HepG2 (cell line): ENCODE measurements around the gene VKORC1. TPM values are rescaled to one million over a fixed set of nuclear protein-coding genes. Genes with fewer than 3 reads are reported as not detected.

ENCODE experiments used
- GABPB1 ChIP-seq: IDR thresholded peaks from 2 replicates; pipeline ENCODE4 v1.6.1; 2016; ENCODE audit warnings: mild to moderate bottlenecking, missing genetic modification reagents, moderate library complexity, missing compliant biosample characterization
- HNF4A ChIP-seq: sonication (generic); formaldehyde crosslinking; IDR thresholded peaks from 2 replicates; pipeline ENCODE4 v1.4.0; 2020; ENCODE audit warnings: missing genetic modification reagents
- MED1 ChIP-seq: sonication (generic); formaldehyde crosslinking; IDR thresholded peaks from 2 replicates; pipeline ENCODE4 v1.4.0; 2020; ENCODE audit warnings: missing genetic modification reagents
- NFE2L1 ChIP-seq: sonication (generic); formaldehyde crosslinking; IDR thresholded peaks from 2 replicates; pipeline ENCODE4 v1.4.0; 2020; ENCODE audit warnings: missing genetic modification reagents, mild to moderate bottlenecking, borderline replicate concordance
- SRF ChIP-seq: IDR thresholded peaks from 2 replicates; pipeline ENCODE4 v1.6.1; 2011; ENCODE audit warnings: mild to moderate bottlenecking, low read depth, low read length, moderate library complexity
- ZFP1 ChIP-seq: IDR thresholded peaks from 2 replicates; pipeline ENCODE4 v1.6.1; 2016
- ZIK1 ChIP-seq: sonication (generic); formaldehyde crosslinking; IDR thresholded peaks from 2 replicates; pipeline ENCODE4 v1.5.0; 2020; ENCODE audit warnings: mild to moderate bottlenecking, low read depth, missing genetic modification reagents, borderline replicate concordance
- polyA plus RNA-seq, 8 experiments: library from polyadenylated mRNA; depleted of rRNA in 3 of 8; stranded (reverse) in 7 of 8; unstranded in 1 of 8; fragments of >200 nt; fragmentation: Illumina TruSeq in 4 of 8; extraction: Trizol in 4 of 8; gene quantifications; 2 replicates each; pipeline versions ENCODE4 v1.2.1 to v1.2.3, GENCODE V29; 2011 to 2016; ENCODE audit warnings: low read depth in 4 of 8, missing spikeins in 1 of 8, mixed read lengths in 1 of 8; ENCODE audit not compliant: insufficient read depth in 1 of 8
- total RNA-seq, 5 experiments: library from RNA; depleted of rRNA; stranded (reverse); fragments of >200 nt; fragmentation: Illumina TruSeq; extraction: Trizol; gene quantifications; 2 replicates each; pipeline ENCODE4 v1.2.3, GENCODE V29; 2016; ENCODE audit warnings: low read depth in 1 of 5
- TF ChIP-seq, protein P1 (sequence below): sonication (generic); formaldehyde crosslinking; IDR thresholded peaks from 2 replicates; pipeline ENCODE4 v1.8.1; 2023; ENCODE audit warnings: missing genetic modification reagents, inconsistent platforms, borderline replicate concordance
- TF ChIP-seq, protein P2 (sequence below): sonication (generic); formaldehyde crosslinking; IDR thresholded peaks from 2 replicates; pipeline ENCODE4 v1.8.1; 2023; ENCODE audit warnings: missing genetic modification reagents, mild to moderate bottlenecking, borderline replicate concordance
- TF ChIP-seq, protein P3 (sequence below): sonication (generic); formaldehyde crosslinking; IDR thresholded peaks from 2 replicates; pipeline ENCODE4 v1.4.0; 2020; ENCODE audit warnings: low read depth, mild to moderate bottlenecking, missing genetic modification reagents
- TF ChIP-seq, protein P4 (sequence below): fragments of 450-650 bp; IDR thresholded peaks from 2 replicates; pipeline ENCODE4 v1.6.1; 2017; ENCODE audit warnings: mild to moderate bottlenecking
- TF ChIP-seq, protein P5 (sequence below): sonication (generic); formaldehyde crosslinking; IDR thresholded peaks from 2 replicates; pipeline ENCODE4 v1.4.0; 2020; ENCODE audit warnings: missing genetic modification reagents
- TF ChIP-seq, protein P6 (sequence below): sonication (generic); formaldehyde crosslinking; IDR thresholded peaks from 2 replicates; pipeline ENCODE4 v1.8.0; 2022; ENCODE audit warnings: mild to moderate bottlenecking, missing genetic modification reagents, moderate library complexity
- TF ChIP-seq, protein P7 (sequence below): sonication (generic); formaldehyde crosslinking; IDR thresholded peaks from 2 replicates; pipeline ENCODE4 v1.8.0; 2022; ENCODE audit warnings: missing genetic modification reagents, mild to moderate bottlenecking, borderline replicate concordance

Gene VKORC1
- total and polyA plus RNA-seq, 2 of the 13 experiments (the other 11 are each of a cell fraction or from before 2014, with no cell fraction given), result 141 to 615 TPM

DNA sequence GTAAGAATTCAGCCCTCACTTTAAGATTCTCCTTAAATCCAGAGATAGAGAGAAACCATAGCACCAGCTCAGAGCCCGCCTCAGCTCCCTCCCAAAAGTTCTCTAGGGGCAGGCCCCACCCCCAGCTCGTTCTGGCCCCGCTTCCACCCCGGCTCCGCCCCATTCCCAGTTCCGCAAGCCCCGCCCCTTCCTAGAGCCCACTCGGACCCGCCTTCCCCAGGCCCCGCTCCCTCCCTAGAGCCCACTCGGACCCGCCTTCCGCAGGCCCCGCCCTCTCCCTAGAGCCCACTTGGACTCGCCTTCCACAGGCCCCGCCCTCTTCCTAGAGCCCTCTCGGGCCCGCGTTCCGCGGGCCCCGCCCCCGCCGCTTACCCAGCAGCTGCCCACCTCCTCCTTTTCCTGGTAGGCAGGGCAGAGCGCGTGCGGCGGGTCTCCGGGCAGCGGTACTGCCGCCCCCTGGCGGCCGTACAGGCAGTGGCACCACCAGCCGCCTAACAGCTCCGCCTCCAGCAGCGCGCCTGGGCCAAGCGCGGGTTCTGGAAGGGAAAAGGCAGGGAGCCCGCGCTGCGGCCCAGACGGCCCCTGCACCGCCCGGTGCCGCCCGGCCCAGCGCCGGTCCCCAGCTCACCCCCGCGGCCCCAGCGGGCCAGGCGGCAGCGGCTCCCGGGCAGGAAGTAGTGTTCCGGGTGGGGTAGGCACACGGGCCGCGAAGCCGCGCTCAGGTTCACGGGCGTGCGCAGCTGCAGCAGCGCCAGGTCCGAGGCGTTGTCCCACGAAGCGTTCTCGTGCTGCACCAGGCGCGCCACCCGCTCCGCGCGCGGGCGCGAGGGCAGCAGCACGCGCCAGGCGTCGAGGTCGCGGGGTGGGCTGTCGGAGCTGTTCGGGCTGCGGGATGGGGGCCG lies 47.8 kb upstream of the VKORC1 start (continued):
- TF ChIP-seq ZFP1 (CRISPR knock-in tag) (peak; percentile 79; the same call in 1 of the 2 replicates), SRF (no peak), ZIK1 (CRISPR knock-in tag) (no peak; the same call in none of the 2 replicates), GABPB1 (CRISPR knock-in tag) (peak; percentile 82), HNF4A (CRISPR knock-in tag) (peak; percentile 29), NFE2L1 (no peak), MED1 (peak; percentile 74)
- TF ChIP-seq, protein P1, sequence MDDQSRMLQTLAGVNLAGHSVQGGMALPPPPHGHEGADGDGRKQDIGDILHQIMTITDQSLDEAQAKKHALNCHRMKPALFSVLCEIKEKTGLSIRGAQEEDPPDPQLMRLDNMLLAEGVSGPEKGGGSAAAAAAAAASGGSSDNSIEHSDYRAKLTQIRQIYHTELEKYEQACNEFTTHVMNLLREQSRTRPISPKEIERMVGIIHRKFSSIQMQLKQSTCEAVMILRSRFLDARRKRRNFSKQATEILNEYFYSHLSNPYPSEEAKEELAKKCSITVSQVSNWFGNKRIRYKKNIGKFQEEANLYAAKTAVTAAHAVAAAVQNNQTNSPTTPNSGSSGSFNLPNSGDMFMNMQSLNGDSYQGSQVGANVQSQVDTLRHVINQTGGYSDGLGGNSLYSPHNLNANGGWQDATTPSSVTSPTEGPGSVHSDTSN (CRISPR knock-in tag), result no peak
- TF ChIP-seq, protein P2, sequence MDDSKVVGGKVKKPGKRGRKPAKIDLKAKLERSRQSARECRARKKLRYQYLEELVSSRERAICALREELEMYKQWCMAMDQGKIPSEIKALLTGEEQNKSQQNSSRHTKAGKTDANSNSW, result peak; percentile 26; the same call in 1 of the 2 replicates
- TF ChIP-seq, protein P3, sequence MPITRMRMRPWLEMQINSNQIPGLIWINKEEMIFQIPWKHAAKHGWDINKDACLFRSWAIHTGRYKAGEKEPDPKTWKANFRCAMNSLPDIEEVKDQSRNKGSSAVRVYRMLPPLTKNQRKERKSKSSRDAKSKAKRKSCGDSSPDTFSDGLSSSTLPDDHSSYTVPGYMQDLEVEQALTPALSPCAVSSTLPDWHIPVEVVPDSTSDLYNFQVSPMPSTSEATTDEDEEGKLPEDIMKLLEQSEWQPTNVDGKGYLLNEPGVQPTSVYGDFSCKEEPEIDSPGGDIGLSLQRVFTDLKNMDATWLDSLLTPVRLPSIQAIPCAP (CRISPR knock-in tag), result no peak
- TF ChIP-seq, protein P4, sequence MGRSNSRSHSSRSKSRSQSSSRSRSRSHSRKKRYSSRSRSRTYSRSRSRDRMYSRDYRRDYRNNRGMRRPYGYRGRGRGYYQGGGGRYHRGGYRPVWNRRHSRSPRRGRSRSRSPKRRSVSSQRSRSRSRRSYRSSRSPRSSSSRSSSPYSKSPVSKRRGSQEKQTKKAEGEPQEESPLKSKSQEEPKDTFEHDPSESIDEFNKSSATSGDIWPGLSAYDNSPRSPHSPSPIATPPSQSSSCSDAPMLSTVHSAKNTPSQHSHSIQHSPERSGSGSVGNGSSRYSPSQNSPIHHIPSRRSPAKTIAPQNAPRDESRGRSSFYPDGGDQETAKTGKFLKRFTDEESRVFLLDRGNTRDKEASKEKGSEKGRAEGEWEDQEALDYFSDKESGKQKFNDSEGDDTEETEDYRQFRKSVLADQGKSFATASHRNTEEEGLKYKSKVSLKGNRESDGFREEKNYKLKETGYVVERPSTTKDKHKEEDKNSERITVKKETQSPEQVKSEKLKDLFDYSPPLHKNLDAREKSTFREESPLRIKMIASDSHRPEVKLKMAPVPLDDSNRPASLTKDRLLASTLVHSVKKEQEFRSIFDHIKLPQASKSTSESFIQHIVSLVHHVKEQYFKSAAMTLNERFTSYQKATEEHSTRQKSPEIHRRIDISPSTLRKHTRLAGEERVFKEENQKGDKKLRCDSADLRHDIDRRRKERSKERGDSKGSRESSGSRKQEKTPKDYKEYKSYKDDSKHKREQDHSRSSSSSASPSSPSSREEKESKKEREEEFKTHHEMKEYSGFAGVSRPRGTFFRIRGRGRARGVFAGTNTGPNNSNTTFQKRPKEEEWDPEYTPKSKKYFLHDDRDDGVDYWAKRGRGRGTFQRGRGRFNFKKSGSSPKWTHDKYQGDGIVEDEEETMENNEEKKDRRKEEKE, result no peak
- TF ChIP-seq, protein P5, sequence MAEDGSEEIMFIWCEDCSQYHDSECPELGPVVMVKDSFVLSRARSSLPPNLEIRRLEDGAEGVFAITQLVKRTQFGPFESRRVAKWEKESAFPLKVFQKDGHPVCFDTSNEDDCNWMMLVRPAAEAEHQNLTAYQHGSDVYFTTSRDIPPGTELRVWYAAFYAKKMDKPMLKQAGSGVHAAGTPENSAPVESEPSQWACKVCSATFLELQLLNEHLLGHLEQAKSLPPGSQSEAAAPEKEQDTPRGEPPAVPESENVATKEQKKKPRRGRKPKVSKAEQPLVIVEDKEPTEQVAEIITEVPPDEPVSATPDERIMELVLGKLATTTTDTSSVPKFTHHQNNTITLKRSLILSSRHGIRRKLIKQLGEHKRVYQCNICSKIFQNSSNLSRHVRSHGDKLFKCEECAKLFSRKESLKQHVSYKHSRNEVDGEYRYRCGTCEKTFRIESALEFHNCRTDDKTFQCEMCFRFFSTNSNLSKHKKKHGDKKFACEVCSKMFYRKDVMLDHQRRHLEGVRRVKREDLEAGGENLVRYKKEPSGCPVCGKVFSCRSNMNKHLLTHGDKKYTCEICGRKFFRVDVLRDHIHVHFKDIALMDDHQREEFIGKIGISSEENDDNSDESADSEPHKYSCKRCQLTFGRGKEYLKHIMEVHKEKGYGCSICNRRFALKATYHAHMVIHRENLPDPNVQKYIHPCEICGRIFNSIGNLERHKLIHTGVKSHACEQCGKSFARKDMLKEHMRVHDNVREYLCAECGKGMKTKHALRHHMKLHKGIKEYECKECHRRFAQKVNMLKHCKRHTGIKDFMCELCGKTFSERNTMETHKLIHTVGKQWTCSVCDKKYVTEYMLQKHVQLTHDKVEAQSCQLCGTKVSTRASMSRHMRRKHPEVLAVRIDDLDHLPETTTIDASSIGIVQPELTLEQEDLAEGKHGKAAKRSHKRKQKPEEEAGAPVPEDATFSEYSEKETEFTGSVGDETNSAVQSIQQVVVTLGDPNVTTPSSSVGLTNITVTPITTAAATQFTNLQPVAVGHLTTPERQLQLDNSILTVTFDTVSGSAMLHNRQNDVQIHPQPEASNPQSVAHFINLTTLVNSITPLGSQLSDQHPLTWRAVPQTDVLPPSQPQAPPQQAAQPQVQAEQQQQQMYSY, result no peak
- TF ChIP-seq, protein P6, sequence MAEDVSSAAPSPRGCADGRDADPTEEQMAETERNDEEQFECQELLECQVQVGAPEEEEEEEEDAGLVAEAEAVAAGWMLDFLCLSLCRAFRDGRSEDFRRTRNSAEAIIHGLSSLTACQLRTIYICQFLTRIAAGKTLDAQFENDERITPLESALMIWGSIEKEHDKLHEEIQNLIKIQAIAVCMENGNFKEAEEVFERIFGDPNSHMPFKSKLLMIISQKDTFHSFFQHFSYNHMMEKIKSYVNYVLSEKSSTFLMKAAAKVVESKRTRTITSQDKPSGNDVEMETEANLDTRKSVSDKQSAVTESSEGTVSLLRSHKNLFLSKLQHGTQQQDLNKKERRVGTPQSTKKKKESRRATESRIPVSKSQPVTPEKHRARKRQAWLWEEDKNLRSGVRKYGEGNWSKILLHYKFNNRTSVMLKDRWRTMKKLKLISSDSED (CRISPR knock-in tag), result no peak
- TF ChIP-seq, protein P7, sequence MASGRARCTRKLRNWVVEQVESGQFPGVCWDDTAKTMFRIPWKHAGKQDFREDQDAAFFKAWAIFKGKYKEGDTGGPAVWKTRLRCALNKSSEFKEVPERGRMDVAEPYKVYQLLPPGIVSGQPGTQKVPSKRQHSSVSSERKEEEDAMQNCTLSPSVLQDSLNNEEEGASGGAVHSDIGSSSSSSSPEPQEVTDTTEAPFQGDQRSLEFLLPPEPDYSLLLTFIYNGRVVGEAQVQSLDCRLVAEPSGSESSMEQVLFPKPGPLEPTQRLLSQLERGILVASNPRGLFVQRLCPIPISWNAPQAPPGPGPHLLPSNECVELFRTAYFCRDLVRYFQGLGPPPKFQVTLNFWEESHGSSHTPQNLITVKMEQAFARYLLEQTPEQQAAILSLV (CRISPR knock-in tag), result peak; percentile 54; the same call in 1 of the 2 replicates
